B cell (primary cell): ENCODE measurements around the gene RXYLT1. TPM values are rescaled to one million over a fixed set of nuclear protein-coding genes. Genes with fewer than 3 reads are reported as not detected.

Source experiments
- ATAC-seq: fragments of 200-7000 bp; cut with Tn5 transposase; one replicate; pipeline ENCODE4 v1.10.0; 2021; ENCODE audit warnings: low read depth, mild to moderate bottlenecking, moderate number of reproducible peaks, moderate library complexity
- CTCF ChIA-PET: fragments of 350-600 bp; sonication (Branson Sonifier 250); formaldehyde crosslinking; loops from one replicate; lab custom pipeline; 2021; ENCODE audit warnings: antibody characterized with exemption, inconsistent platforms; lab: Charles Lee
- POLR2A ChIA-PET: fragments of 350-600 bp; sonication (Branson Sonifier 250); formaldehyde crosslinking; loops from one replicate; lab custom pipeline; 2021; ENCODE audit warnings: antibody characterized with exemption; lab: Charles Lee
- DNase-seq: peaks from one replicate; pipeline ENCODE4 v3.0.0; 2013
- H2AFZ ChIP-seq: 2 replicates; pipeline ENCODE4 v1.6.1; 2012; ENCODE audit warnings: mild to moderate bottlenecking, low read depth, low read length; ENCODE audit not compliant: insufficient read depth, poor library complexity, severe bottlenecking
- H3K27ac ChIP-seq, 2 donors: 1 replicate in 1 of 2; 2 replicates in 1 of 2; pipeline ENCODE4 v1.5.1; 2012 to 2013; ENCODE audit warnings: low read length in 2 of 2, mild to moderate bottlenecking in 2 of 2, moderate library complexity in 1 of 2
- H3K27me3 ChIP-seq, 4 experiments: fragments of 200-600 bp in 1 of 4; sonication (generic) in 1 of 4; replicated peaks in 1 of 4; 1 replicate in 2 of 4; 2 replicates in 2 of 4; pipeline versions ENCODE4 v1.6.1 to v1.7.0; 2013 to 2016; ENCODE audit warnings: low read length in 3 of 4, mild to moderate bottlenecking in 2 of 4, mixed read lengths in 1 of 4, moderate library complexity in 1 of 4; ENCODE audit not compliant: insufficient read depth in 4 of 4, control insufficient read depth in 3 of 4; ENCODE audit errors: control extremely low read depth in 1 of 4
- H3K36me3 ChIP-seq, 2 experiments: replicated peaks in 1 of 2; 1 replicate in 1 of 2; 2 replicates in 1 of 2; pipeline versions ENCODE4 v1.6.1 to v1.7.1; 2013; ENCODE audit warnings: low read length in 1 of 2; ENCODE audit not compliant: insufficient read depth in 2 of 2, control insufficient read depth in 1 of 2; ENCODE audit errors: control extremely low read depth in 1 of 2, extremely low read depth in 1 of 2
- H3K4me1 ChIP-seq, 2 donors: fragments of 200-600 bp in 1 of 2; sonication (generic) in 1 of 2; 1 replicate in 1 of 2; 2 replicates in 1 of 2; pipeline versions ENCODE4 v1.5.1 to v1.6.1; 2013 to 2017; ENCODE audit warnings: low read length in 2 of 2; ENCODE audit not compliant: control insufficient read depth in 2 of 2, insufficient read depth in 2 of 2
- H3K4me2 ChIP-seq: replicated peaks from 2 replicates; pipeline ENCODE3; 2012; ENCODE audit warnings: mild to moderate bottlenecking, low read depth, low read length; ENCODE audit not compliant: poor library complexity, severe bottlenecking
- H3K4me3 ChIP-seq, 5 experiments: fragments of 200-600 bp in 1 of 5; sonication (generic) in 1 of 5; 1 replicate in 3 of 5; 2 replicates in 2 of 5; pipeline versions ENCODE4 v1.5.1 to v1.7.0; 2011 to 2016; ENCODE audit warnings: low read length in 4 of 5, mild to moderate bottlenecking in 4 of 5, low read depth in 2 of 5, control low read depth in 1 of 5, moderate library complexity in 1 of 5; ENCODE audit not compliant: insufficient read depth in 1 of 5; ENCODE audit errors: control extremely low read depth in 1 of 5, extremely low read depth in 1 of 5
- H3K79me2 ChIP-seq: fragments of 200-600 bp; sonication (generic); one replicate; pipeline ENCODE4 v1.6.0; 2016; ENCODE audit warnings: low read length; ENCODE audit not compliant: control insufficient read depth, insufficient read depth
- H3K9ac ChIP-seq: fragments of 200-600 bp; sonication (generic); 2 replicates; pipeline ENCODE4 v1.6.1; 2017; ENCODE audit warnings: mild to moderate bottlenecking, low read length, moderate library complexity
- H3K9me3 ChIP-seq, 3 donors: one replicate each; pipeline versions ENCODE4 v1.6.1 to v1.7.1; 2013; ENCODE audit warnings: low read length in 2 of 3; ENCODE audit not compliant: control insufficient read depth in 2 of 3, insufficient read depth in 1 of 3; ENCODE audit errors: control extremely low read depth in 1 of 3
- H4K20me1 ChIP-seq: 2 replicates; pipeline ENCODE4 v1.6.0; 2012; ENCODE audit warnings: mild to moderate bottlenecking, low read length; ENCODE audit not compliant: insufficient read depth, control insufficient read depth, poor library complexity, severe bottlenecking
- H3K27ac Mint-ChIP-seq: one replicate; pipeline ENCODE4 v1.8.0; 2021; ENCODE audit warnings: mixed read lengths
- H3K27me3 Mint-ChIP-seq: one replicate; pipeline ENCODE4 v1.8.0; 2021; ENCODE audit warnings: mixed read lengths
- H3K4me1 Mint-ChIP-seq: one replicate; pipeline ENCODE4 v1.8.0; 2021; ENCODE audit warnings: mixed read lengths
- H3K4me3 Mint-ChIP-seq: one replicate; pipeline ENCODE4 v1.8.0; 2021; ENCODE audit warnings: mixed read lengths
- H3K9me3 Mint-ChIP-seq: one replicate; pipeline ENCODE4 v1.8.0; 2022; ENCODE audit warnings: mixed read lengths; ENCODE audit not compliant: insufficient read depth
- EZH2 ChIP-seq: IDR thresholded peaks from 2 replicates; pipeline ENCODE4 v1.6.1; 2012; ENCODE audit warnings: borderline replicate concordance, low read depth, mild to moderate bottlenecking, moderate library complexity, low read length; ENCODE audit not compliant: insufficient read depth, poor library complexity, severe bottlenecking
- WGBS: methylation state at CpG from one replicate; pipeline ENCODE4 v1.1.5; 2013; ENCODE audit warnings: missing lambda C conversion rate; ENCODE audit not compliant: insufficient coverage; 5-methylcytosine and 5-hydroxymethylcytosine counted together
- intact Hi-C: fragments of 100-400 bp; cut with micrococcal nuclease; formaldehyde crosslinking; loops from one replicate; pipeline ENCODE4 v1.10.0; 2022
- polyA plus RNA-seq: library from polyadenylated mRNA; depleted of rRNA; stranded (reverse); fragments of >200 nt; gene quantifications from 2 replicates; pipeline ENCODE4 v1.2.3, GENCODE V29; 2012
- total RNA-seq, 2 donors: library from RNA; stranded (reverse); fragments of 120-200 nt in 1 of 2; gene quantifications; 1 replicate in 1 of 2; 2 replicates in 1 of 2; pipeline versions ENCODE4 v1.2.3 to v1.2.4, GENCODE V29; 2013 to 2022
- TF ChIP-seq, protein P1 (sequence below): fragments of 200-600 bp; IDR thresholded peaks from one replicate; pipeline ENCODE4 v1.8.0; 2022; ENCODE audit warnings: antibody characterized with exemption, mild to moderate bottlenecking

The RXYLT1 gene
- total and polyA plus RNA-seq, 2 donors (not counting 1 experiment from before 2014, with no cell fraction given), result 9.4 to 16.5 TPM

DNA sequence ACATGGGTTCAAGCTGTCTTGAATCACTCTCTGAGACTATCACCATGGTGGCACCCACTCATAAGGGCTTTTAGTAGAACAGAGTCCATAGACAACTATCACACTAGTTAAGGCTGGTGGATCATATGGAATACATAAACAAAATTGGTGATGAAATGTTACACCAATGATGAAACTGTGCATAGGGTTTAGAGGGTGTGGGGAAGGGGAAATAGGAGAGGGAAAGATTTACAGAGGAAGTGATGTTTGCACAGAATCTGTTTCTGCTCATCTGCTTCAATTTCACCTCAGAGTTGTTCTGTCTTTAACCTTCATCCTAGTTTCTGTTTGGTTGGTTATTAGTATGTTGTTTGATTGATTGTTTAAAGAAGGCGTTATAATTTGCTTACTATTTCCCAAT lies 2.4 kb upstream of the RXYLT1 start:
- Mint-ChIP-seq H3K4me3 (no peak overlapping the region), H3K9me3 (no peaks in the 10 kb centered on the region), H3K27ac (peak overlapping the region; percentile 0), H3K27me3 (no peaks in the 10 kb centered on the region), H3K4me1 (peaks cover 16% of the 10 kb centered on the region)
- TF ChIP-seq, protein P1, sequence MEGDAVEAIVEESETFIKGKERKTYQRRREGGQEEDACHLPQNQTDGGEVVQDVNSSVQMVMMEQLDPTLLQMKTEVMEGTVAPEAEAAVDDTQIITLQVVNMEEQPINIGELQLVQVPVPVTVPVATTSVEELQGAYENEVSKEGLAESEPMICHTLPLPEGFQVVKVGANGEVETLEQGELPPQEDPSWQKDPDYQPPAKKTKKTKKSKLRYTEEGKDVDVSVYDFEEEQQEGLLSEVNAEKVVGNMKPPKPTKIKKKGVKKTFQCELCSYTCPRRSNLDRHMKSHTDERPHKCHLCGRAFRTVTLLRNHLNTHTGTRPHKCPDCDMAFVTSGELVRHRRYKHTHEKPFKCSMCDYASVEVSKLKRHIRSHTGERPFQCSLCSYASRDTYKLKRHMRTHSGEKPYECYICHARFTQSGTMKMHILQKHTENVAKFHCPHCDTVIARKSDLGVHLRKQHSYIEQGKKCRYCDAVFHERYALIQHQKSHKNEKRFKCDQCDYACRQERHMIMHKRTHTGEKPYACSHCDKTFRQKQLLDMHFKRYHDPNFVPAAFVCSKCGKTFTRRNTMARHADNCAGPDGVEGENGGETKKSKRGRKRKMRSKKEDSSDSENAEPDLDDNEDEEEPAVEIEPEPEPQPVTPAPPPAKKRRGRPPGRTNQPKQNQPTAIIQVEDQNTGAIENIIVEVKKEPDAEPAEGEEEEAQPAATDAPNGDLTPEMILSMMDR, result no peak
- TF ChIP-seq EZH2, result no peak
- no peak overlapping the region for H3K27ac ChIP-seq
- ChIA-PET POLR2A (no interaction called here), CTCF (interaction anchor here (0.6 to 1.0 kb wide), 2 partner anchors 12 to 481 kb away, joined by 3 to 4 read pairs; no protein-coding TSS in a partner anchor)
- H3K36me3 ChIP-seq, result peaks cover 0 to under 1% of the 10 kb centered on the region in 2 experiments
- ATAC-seq (no peak), DNase-seq (no peak)
- WGBS, result no CpG with 5 or more reads among the region's 1 CpG
- intact Hi-C loops, result loop anchor here (5.0 kb wide), 1 partner anchor 1175 kb away; no protein-coding TSS in a partner anchor
- no peaks in the 10 kb centered on the region for H4K20me1 ChIP-seq
- H3K9ac ChIP-seq, result no peak overlapping the region
- H3K4me3 ChIP-seq, result no peak overlapping the region
- peak overlapping the region; percentile 52 for H2AFZ ChIP-seq
- peaks cover 5% of the 10 kb centered on the region for H3K79me2 ChIP-seq
- peaks cover 6 to 8% of the 10 kb centered on the region in 2 donors for H3K4me1 ChIP-seq
- H3K4me2 ChIP-seq, result no peak overlapping the region
- H3K9me3 ChIP-seq, result no peaks in the 10 kb centered on the region
- peaks cover 0 to 4% (median 0%) of the 10 kb centered on the region in 4 experiments for H3K27me3 ChIP-seq

DNA sequence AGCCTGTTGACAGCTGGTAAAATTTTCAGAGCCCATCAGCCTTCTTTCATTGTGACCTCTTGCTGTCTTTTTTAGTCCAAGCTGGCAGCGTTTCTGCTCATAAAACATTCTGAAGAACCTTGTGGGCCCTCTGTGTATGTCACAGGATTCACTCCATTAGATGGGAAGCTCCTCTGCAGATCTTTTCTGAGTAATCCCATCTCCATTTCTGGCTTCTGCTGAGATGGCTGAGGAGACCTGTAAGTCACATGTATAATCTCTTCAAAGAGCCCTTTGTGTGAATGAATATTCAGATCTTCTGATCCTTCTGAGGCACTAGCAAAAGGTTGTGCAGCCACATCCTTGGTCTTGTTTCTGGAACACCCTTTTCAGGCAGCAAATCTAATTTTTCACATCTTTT lies 2.8 kb downstream of the RXYLT1 start:
- WGBS, result 100% methylated on average over 1 of the region's 1 CpG
- ChIA-PET CTCF (no interaction called here), POLR2A (no interaction called here)
- Histone ChIP-seq H3K4me3 (no peak overlapping the region), H3K36me3 (peaks cover 0 to 14% of the 10 kb centered on the region in 2 experiments), H3K4me2 (no peak overlapping the region), H4K20me1 (no peaks in the 10 kb centered on the region), H3K9ac (no peak overlapping the region), H3K4me1 (peaks cover 6 to 8% of the 10 kb centered on the region in 2 donors), H2AFZ (no peak overlapping the region), H3K27me3 (no peaks in the 10 kb centered on the region), H3K9me3 (no peaks in the 10 kb centered on the region), H3K79me2 (peaks cover 5% of the 10 kb centered on the region), H3K27ac (no peak overlapping the region)
- TF ChIP-seq, protein P1, result no peak
- TF ChIP-seq EZH2, result no peak
- Mint-ChIP-seq H3K4me3 (peak overlapping the region; percentile 19), H3K27ac (no peak overlapping the region), H3K27me3 (no peaks in the 10 kb centered on the region), H3K4me1 (peaks cover 13% of the 10 kb centered on the region), H3K9me3 (no peaks in the 10 kb centered on the region)
- intact Hi-C loops, result no loop called here
- no peak for ATAC-seq
- DNase-seq, result no peak
